ENCODE results near the gene DAGLA. TPM values are rescaled to one million over a fixed set of nuclear protein-coding genes. Genes with fewer than 3 reads are reported as not detected.

DAGLA gene
- total and polyA plus RNA-seq, 2 donors (not counting 1 experiment from before 2014, with no cell fraction given) = 0.06 TPM; not detected in 1

- no peak for DNase-seq
- 90% methylated on average over 4 of the region's 5 CpGs for WGBS (ENCODE audit: insufficient coverage)
- intact Hi-C loops (cut with micrococcal nuclease) = no loop called here
- no peak overlapping the region for H3K4me3 Mint-ChIP-seq
- peaks cover 0 to 8% of the 10 kb centered on the region in 2 donors for H3K4me1 ChIP-seq (ENCODE audit: control insufficient read depth in 2 of 2, insufficient read depth in 2 of 2, low read length in 2 of 2)
- no peak for TF ChIP-seq EZH2 (IDR thresholded peaks at IDR 0.05; ENCODE audit: borderline replicate concordance, insufficient read depth, low read depth, low read length, poor library complexity, severe bottlenecking)
- no peak for TF ChIP-seq CTCF (IDR thresholded peaks at IDR 0.05)
- no peaks in the 10 kb centered on the region for H3K79me2 ChIP-seq (ENCODE audit: control insufficient read depth, insufficient read depth, low read length)
- H3K4me2 ChIP-seq (replicated peaks; ENCODE audit: low read depth, low read length, poor library complexity, severe bottlenecking) = no peak overlapping the region
- POLR2A ChIA-PET = no interaction called here
- H3K27me3 ChIP-seq (replicated peaks in 1 of 4; ENCODE audit: control extremely low read depth in 1 of 4, control insufficient read depth in 3 of 4, insufficient read depth in 4 of 4, low read length in 3 of 4) = no peaks in the 10 kb centered on the region
- no peaks in the 10 kb centered on the region for H3K36me3 ChIP-seq (replicated peaks in 1 of 2; ENCODE audit: control extremely low read depth in 1 of 2, control insufficient read depth in 1 of 2, extremely low read depth in 1 of 2, insufficient read depth in 2 of 2, low read length in 1 of 2)
- H3K4me1 Mint-ChIP-seq = peaks cover 9% of the 10 kb centered on the region
- H3K27ac ChIP-seq (ENCODE audit: low read length in 2 of 2) = no peak overlapping the region
- no peaks in the 10 kb centered on the region for H4K20me1 ChIP-seq (ENCODE audit: control insufficient read depth, insufficient read depth, low read length, poor library complexity, severe bottlenecking)
- CTCF ChIA-PET = no interaction called here
- peaks cover 14% of the 10 kb centered on the region for H3K27me3 Mint-ChIP-seq
- H3K9me3 Mint-ChIP-seq (ENCODE audit: insufficient read depth) = no peaks in the 10 kb centered on the region
- H3K9me3 ChIP-seq (ENCODE audit: control extremely low read depth in 1 of 3, control insufficient read depth in 2 of 3, insufficient read depth in 1 of 3, low read length in 2 of 3) = no peaks in the 10 kb centered on the region
- no peak overlapping the region for H2AFZ ChIP-seq (ENCODE audit: insufficient read depth, low read depth, low read length, poor library complexity, severe bottlenecking)
- no peak overlapping the region for H3K4me3 ChIP-seq (ENCODE audit: control extremely low read depth in 1 of 5, extremely low read depth in 1 of 5, insufficient read depth in 1 of 5, low read depth in 2 of 5, low read length in 4 of 5)
- H3K27ac Mint-ChIP-seq = no peak overlapping the region
- H3K9ac ChIP-seq (ENCODE audit: low read length) = no peak overlapping the region
- no peak for ATAC-seq (ENCODE audit: low read depth)
Measured at GRCh38 chr11:61700212-61700611, 20.0 kb downstream of the DAGLA start.

- no peak overlapping the region for H2AFZ ChIP-seq (ENCODE audit: insufficient read depth, low read depth, low read length, poor library complexity, severe bottlenecking)
- WGBS (ENCODE audit: insufficient coverage) = 88% methylated on average over 8 of the region's 8 CpGs
- no peak overlapping the region for H3K9ac ChIP-seq (ENCODE audit: low read length)
- H4K20me1 ChIP-seq (ENCODE audit: control insufficient read depth, insufficient read depth, low read length, poor library complexity, severe bottlenecking) = no peaks in the 10 kb centered on the region
- no peaks in the 10 kb centered on the region for H3K9me3 ChIP-seq (ENCODE audit: control extremely low read depth in 1 of 3, control insufficient read depth in 2 of 3, insufficient read depth in 1 of 3, low read length in 2 of 3)
- H3K27me3 ChIP-seq (replicated peaks in 1 of 4; ENCODE audit: control extremely low read depth in 1 of 4, control insufficient read depth in 3 of 4, insufficient read depth in 4 of 4, low read length in 3 of 4) = no peaks in the 10 kb centered on the region
- no peak for TF ChIP-seq CTCF (IDR thresholded peaks at IDR 0.05)
- no peak for TF ChIP-seq EZH2 (IDR thresholded peaks at IDR 0.05; ENCODE audit: borderline replicate concordance, insufficient read depth, low read depth, low read length, poor library complexity, severe bottlenecking)
- CTCF ChIA-PET = no interaction called here
- Mint-ChIP-seq H3K4me1 (peaks cover 9% of the 10 kb centered on the region), H3K9me3 (ENCODE audit: insufficient read depth) (no peaks in the 10 kb centered on the region), H3K27ac (no peak overlapping the region), H3K4me3 (no peak overlapping the region), H3K27me3 (peaks cover 15% of the 10 kb centered on the region)
- no peaks in the 10 kb centered on the region for H3K36me3 ChIP-seq (replicated peaks in 1 of 2; ENCODE audit: control extremely low read depth in 1 of 2, control insufficient read depth in 1 of 2, extremely low read depth in 1 of 2, insufficient read depth in 2 of 2, low read length in 1 of 2)
- no peaks in the 10 kb centered on the region for H3K79me2 ChIP-seq (ENCODE audit: control insufficient read depth, insufficient read depth, low read length)
- POLR2A ChIA-PET = no interaction called here
- no peak overlapping the region for H3K4me2 ChIP-seq (replicated peaks; ENCODE audit: low read depth, low read length, poor library complexity, severe bottlenecking)
- no peak overlapping the region for H3K4me3 ChIP-seq (ENCODE audit: control extremely low read depth in 1 of 5, extremely low read depth in 1 of 5, insufficient read depth in 1 of 5, low read depth in 2 of 5, low read length in 4 of 5)
- ATAC-seq (ENCODE audit: low read depth) (no peak), DNase-seq (no peak)
- intact Hi-C loops (cut with micrococcal nuclease) = no loop called here
- peaks cover 0 to 6% of the 10 kb centered on the region in 2 donors for H3K4me1 ChIP-seq (ENCODE audit: control insufficient read depth in 2 of 2, insufficient read depth in 2 of 2, low read length in 2 of 2)
- H3K27ac ChIP-seq (ENCODE audit: low read length in 2 of 2) = no peak overlapping the region
Measured at GRCh38 chr11:61700720-61701119, 20.5 kb downstream of the DAGLA start.
